Measurements from ENCODE around the gene GSE1.

The GSE1 gene

GRCh38 chr16:85621698-85622428 lies 8.7 kb downstream of the GSE1 start:
- DNase-seq = no peak

- DNase-seq = no peak
Measured at GRCh38 chr16:85622683-85623082, 9.6 kb downstream of the GSE1 start.

GRCh38 chr16:85623250-85623649 lies 10.1 kb downstream of the GSE1 start:
- no peak for DNase-seq

- no peak for DNase-seq
Measured at GRCh38 chr16:85623997-85624601, 11.0 kb downstream of the GSE1 start.

- no peak for DNase-seq
Measured at GRCh38 chr16:85624646-85625045, 11.5 kb downstream of the GSE1 start.

- no peak for DNase-seq
Measured at GRCh38 chr16:85625053-85625452, 11.9 kb downstream of the GSE1 start.

GRCh38 chr16:85625485-85626117 lies 12.5 kb downstream of the GSE1 start:
- no peak for DNase-seq

- DNase-seq = no peak
Measured at GRCh38 chr16:85626191-85626981, 13.3 kb downstream of the GSE1 start.

- no peak for DNase-seq
Measured at GRCh38 chr16:85627089-85627488, 14.0 kb downstream of the GSE1 start.

GRCh38 chr16:85627526-85628264 lies 14.6 kb downstream of the GSE1 start:
- no peak for DNase-seq

GRCh38 chr16:85628265-85628556 lies 15.1 kb downstream of the GSE1 start:
- DNase-seq = no peak

- DNase-seq = no peak
Measured at GRCh38 chr16:85628645-85629044, 15.5 kb downstream of the GSE1 start.

- no peak for DNase-seq
Measured at GRCh38 chr16:85629326-85629725, 16.2 kb downstream of the GSE1 start.

GRCh38 chr16:85629853-85630252 lies 16.7 kb downstream of the GSE1 start:
- no peak for DNase-seq

GRCh38 chr16:85631230-85631629 lies 18.1 kb downstream of the GSE1 start:
- no peak for DNase-seq

- no peak for DNase-seq
Measured at GRCh38 chr16:85631802-85632393, 18.8 kb downstream of the GSE1 start.

- DNase-seq = no peak
Measured at GRCh38 chr16:85632709-85633437, 19.8 kb downstream of the GSE1 start.

- DNase-seq = no peak
Measured at GRCh38 chr16:85633438-85633743, 20.3 kb downstream of the GSE1 start.

GRCh38 chr16:85633888-85634287 lies 20.8 kb downstream of the GSE1 start:
- no peak for DNase-seq

GRCh38 chr16:85634747-85635544 lies 21.8 kb downstream of the GSE1 start:
- no peak for DNase-seq

GRCh38 chr16:85635545-85636140 lies 22.5 kb downstream of the GSE1 start:
- DNase-seq = no peak
